Smooth muscle cell (in vitro differentiated cells): ENCODE data around the gene ANKRD65. TPM values are rescaled to one million over a fixed set of nuclear protein-coding genes. Genes with fewer than 3 reads are reported as not detected.

Source experiments
- DNase-seq: peaks from one replicate; lab custom pipeline; 2025; ENCODE audit not compliant: unreplicated experiment; lab: John Stamatoyannopoulos, UW
- H2AFZ ChIP-seq: fragments of 200-600 bp; sonication (generic); 2 replicates; pipeline ENCODE4 v1.6.0; 2016; ENCODE audit warnings: antibody characterized with exemption, low read depth, mild to moderate bottlenecking
- H3F3A ChIP-seq: fragments of 200-600 bp; sonication (generic); 2 replicates; pipeline ENCODE4 v1.6.0; 2017; ENCODE audit warnings: antibody characterized with exemption, low read depth
- H3K27ac ChIP-seq: fragments of 200-600 bp; sonication (generic); 2 replicates; pipeline ENCODE4 v1.5.1; 2016; ENCODE audit warnings: low read depth, mild to moderate bottlenecking
- H3K27me3 ChIP-seq: fragments of 200-600 bp; sonication (generic); 2 replicates; pipeline ENCODE4 v1.6.1; 2016; ENCODE audit warnings: low read depth, mild to moderate bottlenecking
- H3K36me3 ChIP-seq: fragments of 200-600 bp; sonication (generic); 2 replicates; pipeline ENCODE4 v1.5.1; 2016; ENCODE audit warnings: low read depth
- H3K4me1 ChIP-seq: fragments of 200-600 bp; sonication (generic); 2 replicates; pipeline ENCODE4 v1.5.1; 2016; ENCODE audit warnings: low read depth
- H3K4me2 ChIP-seq: fragments of 200-600 bp; sonication (generic); 2 replicates; pipeline ENCODE4 v1.6.0; 2016; ENCODE audit warnings: mild to moderate bottlenecking
- H3K4me3 ChIP-seq: fragments of 200-600 bp; sonication (generic); 2 replicates; pipeline ENCODE4 v1.5.1; 2016; ENCODE audit warnings: mild to moderate bottlenecking
- H3K79me2 ChIP-seq: fragments of 200-600 bp; sonication (generic); 2 replicates; pipeline ENCODE4 v1.6.0; 2016; ENCODE audit warnings: low read depth, mild to moderate bottlenecking
- H3K9ac ChIP-seq: fragments of 200-600 bp; sonication (generic); 2 replicates; pipeline ENCODE4 v1.6.0; 2016; ENCODE audit warnings: low read depth
- H3K9me3 ChIP-seq: fragments of 200-600 bp; sonication (generic); replicated peaks from 2 replicates; pipeline ENCODE4 v1.5.1; 2016; ENCODE audit warnings: low read depth
- H4K20me1 ChIP-seq: fragments of 200-600 bp; sonication (generic); 2 replicates; pipeline ENCODE4 v1.6.0; 2016; ENCODE audit warnings: low read depth
- CTCF ChIP-seq: fragments of 200-600 bp; sonication (generic); IDR thresholded peaks from 2 replicates; pipeline ENCODE4 v1.5.1; 2017; ENCODE audit warnings: borderline replicate concordance, mild to moderate bottlenecking, antibody characterized with exemption; ENCODE audit not compliant: insufficient read depth, poor library complexity, severe bottlenecking
- WGBS: methylation state at CpG from one replicate; pipeline ENCODE4 v1.1.7; 2016; ENCODE audit warnings: low lambda C conversion rate; 5-methylcytosine and 5-hydroxymethylcytosine counted together
- polyA plus RNA-seq: library from polyadenylated mRNA; unstranded; fragments of >200 nt; fragmentation: Nextera tagmentation; extraction: Ambion mirVana; gene quantifications from 2 replicates; pipeline ENCODE4 v1.2.1, GENCODE V29; 2016
- total RNA-seq: library from RNA; depleted of rRNA; stranded (reverse); fragments of >200 nt; gene quantifications from 2 replicates; pipeline ENCODE4 v1.2.3, GENCODE V29; 2014

The ANKRD65 gene
- total and polyA plus RNA-seq, 2 experiments from 2014 or later = 6.1 to 10.1 TPM

- Histone ChIP-seq H3K27ac (no peak overlapping the region), H3K9me3 (no peaks in the 10 kb centered on the region), H3K9ac (no peak overlapping the region), H3K27me3 (no peaks in the 10 kb centered on the region), H3F3A (peaks cover 13% of the 10 kb centered on the region), H4K20me1 (no peaks in the 10 kb centered on the region), H3K4me1 (peaks cover 12% of the 10 kb centered on the region), H3K79me2 (peaks cover 29% of the 10 kb centered on the region), H3K36me3 (no peaks in the 10 kb centered on the region), H3K4me3 (no peak overlapping the region), H2AFZ (no peak overlapping the region), H3K4me2 (peak overlapping the region; percentile 94)
- DNase-seq = no peak
- no peak for TF ChIP-seq CTCF
- WGBS = 95% methylated on average over 26 of the region's 26 CpGs
Observed at GRCh38 chr1:1373051-1373814, 47.8 kb downstream of the ANKRD65 start.

GRCh38 chr1:1371746-1372711 is 49.0 kb downstream of the ANKRD65 start:
- Histone ChIP-seq H3K9me3 (no peaks in the 10 kb centered on the region), H3K36me3 (no peaks in the 10 kb centered on the region), H3K9ac (no peak overlapping the region), H4K20me1 (no peaks in the 10 kb centered on the region), H3K4me3 (no peak overlapping the region), H2AFZ (no peak overlapping the region), H3K27ac (no peak overlapping the region), H3F3A (peaks cover 13% of the 10 kb centered on the region), H3K4me2 (no peak overlapping the region), H3K27me3 (no peaks in the 10 kb centered on the region), H3K4me1 (peaks cover 12% of the 10 kb centered on the region), H3K79me2 (peaks cover 29% of the 10 kb centered on the region)
- 61% methylated on average over 26 of the region's 26 CpGs for WGBS
- peak; percentile 55 for DNase-seq
- peak; percentile 88 for TF ChIP-seq CTCF

DNA sequence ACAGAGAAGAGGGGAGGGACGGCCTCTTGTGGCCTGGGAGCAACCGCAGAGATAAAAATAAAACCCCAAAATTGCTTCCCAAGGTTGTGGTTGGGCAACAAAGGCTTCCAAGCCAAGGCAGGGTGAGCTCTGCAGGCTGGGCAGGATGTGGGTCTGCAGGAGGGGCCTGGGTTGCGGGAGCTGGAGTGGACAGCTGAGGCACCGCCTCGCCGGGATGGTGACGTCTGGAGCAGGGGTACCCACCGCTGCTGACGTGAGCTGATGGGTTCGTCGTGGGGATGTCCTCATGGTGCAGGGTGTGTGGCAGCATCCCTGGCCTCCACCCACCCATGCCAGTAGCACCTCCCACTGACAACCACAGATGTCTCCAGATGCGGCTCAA is 49.7 kb downstream of the ANKRD65 start:
- Histone ChIP-seq H3K4me2 (no peak overlapping the region), H3K9ac (no peak overlapping the region), H3K9me3 (no peaks in the 10 kb centered on the region), H2AFZ (no peak overlapping the region), H3K79me2 (peaks cover 29% of the 10 kb centered on the region), H3K4me1 (peaks cover 12% of the 10 kb centered on the region), H3K27me3 (no peaks in the 10 kb centered on the region), H4K20me1 (no peaks in the 10 kb centered on the region), H3K27ac (no peak overlapping the region), H3F3A (peaks cover 6% of the 10 kb centered on the region), H3K36me3 (no peaks in the 10 kb centered on the region), H3K4me3 (no peak overlapping the region)
- 96% methylated on average over 12 of the region's 12 CpGs for WGBS
- TF ChIP-seq CTCF = no peak
- no peak for DNase-seq
